H54 (cell line): ENCODE results near the gene SEZ6L.

Source experiments
- DNase-seq: peaks from one replicate; pipeline ENCODE4 v3.0.0; 2011; ENCODE audit warnings: low spot score, mixed read lengths; ENCODE audit not compliant: insufficient read length
- FAIRE-seq: peaks from 3 replicates; lab custom pipeline; 2011; peaks lifted over from hg19 to GRCh38; lab: Jason Lieb, UNC
- POLR2A ChIP-seq: IDR thresholded peaks from 2 replicates; pipeline ENCODE4 v1.6.1; 2011; ENCODE audit warnings: low read depth, mild to moderate bottlenecking, low read length

The SEZ6L gene

GRCh38 chr22:26367402-26368245 lies 198.4 kb downstream of the SEZ6L start:
- no peak for TF ChIP-seq POLR2A
- no peak for FAIRE-seq
- DNase-seq, result peak; percentile 6

- no peak for TF ChIP-seq POLR2A
- no peak for FAIRE-seq
Observed at GRCh38 chr22:26372890-26373289, 203.6 kb downstream of the SEZ6L start.

GRCh38 chr22:26374391-26375026 lies 205.2 kb downstream of the SEZ6L start:
- no peak for FAIRE-seq
- no peak for DNase-seq
- TF ChIP-seq POLR2A, result no peak

More at GRCh38 chr22:26372890-26373289, 203.6 kb downstream of the SEZ6L start:
- no peak for DNase-seq

GRCh38 chr22:26377170-26377830 lies 208.0 kb downstream of the SEZ6L start:
- TF ChIP-seq POLR2A, result no peak
- no peak for FAIRE-seq
- DNase-seq, result no peak

GRCh38 chr22:26380072-26380830 lies 211.0 kb downstream of the SEZ6L start:
- FAIRE-seq, result no peak
- no peak for DNase-seq
- no peak for TF ChIP-seq POLR2A

GRCh38 chr22:26382782-26383181 lies 213.5 kb downstream of the SEZ6L start:
- TF ChIP-seq POLR2A, result no peak
- DNase-seq (no peak), FAIRE-seq (no peak)

- no peak for TF ChIP-seq POLR2A
- FAIRE-seq (no peak), DNase-seq (no peak)
Observed at GRCh38 chr22:26383968-26384556, 214.8 kb downstream of the SEZ6L start.

- DNase-seq (no peak), FAIRE-seq (no peak)
- no peak for TF ChIP-seq POLR2A
Observed at GRCh38 chr22:26385164-26385563, 215.9 kb downstream of the SEZ6L start.

GRCh38 chr22:26389125-26389524 lies 219.9 kb downstream of the SEZ6L start:
- TF ChIP-seq POLR2A, result no peak
- no peak for FAIRE-seq
- no peak for DNase-seq

- TF ChIP-seq POLR2A, result no peak
- DNase-seq (no peak), FAIRE-seq (no peak)
Observed at GRCh38 chr22:26391091-26391490, 221.8 kb downstream of the SEZ6L start.

GRCh38 chr22:26391623-26392022 lies 222.4 kb downstream of the SEZ6L start:
- DNase-seq (no peak), FAIRE-seq (no peak)
- TF ChIP-seq POLR2A, result no peak

GRCh38 chr22:26393929-26394328 lies 224.7 kb downstream of the SEZ6L start:
- FAIRE-seq (no peak), DNase-seq (no peak)
- TF ChIP-seq POLR2A, result no peak

- TF ChIP-seq POLR2A, result no peak
- no peak for FAIRE-seq
- DNase-seq, result no peak
Observed at GRCh38 chr22:26394777-26395176, 225.5 kb downstream of the SEZ6L start.
